Measurements from ENCODE around the gene TNS1. TPM values are rescaled to one million over a fixed set of nuclear protein-coding genes. Genes with fewer than 3 reads are reported as not detected.

Gene TNS1
- polyA plus RNA-seq, 3 donors: 0.26 to 1.6 (median 1.5) TPM

DNA sequence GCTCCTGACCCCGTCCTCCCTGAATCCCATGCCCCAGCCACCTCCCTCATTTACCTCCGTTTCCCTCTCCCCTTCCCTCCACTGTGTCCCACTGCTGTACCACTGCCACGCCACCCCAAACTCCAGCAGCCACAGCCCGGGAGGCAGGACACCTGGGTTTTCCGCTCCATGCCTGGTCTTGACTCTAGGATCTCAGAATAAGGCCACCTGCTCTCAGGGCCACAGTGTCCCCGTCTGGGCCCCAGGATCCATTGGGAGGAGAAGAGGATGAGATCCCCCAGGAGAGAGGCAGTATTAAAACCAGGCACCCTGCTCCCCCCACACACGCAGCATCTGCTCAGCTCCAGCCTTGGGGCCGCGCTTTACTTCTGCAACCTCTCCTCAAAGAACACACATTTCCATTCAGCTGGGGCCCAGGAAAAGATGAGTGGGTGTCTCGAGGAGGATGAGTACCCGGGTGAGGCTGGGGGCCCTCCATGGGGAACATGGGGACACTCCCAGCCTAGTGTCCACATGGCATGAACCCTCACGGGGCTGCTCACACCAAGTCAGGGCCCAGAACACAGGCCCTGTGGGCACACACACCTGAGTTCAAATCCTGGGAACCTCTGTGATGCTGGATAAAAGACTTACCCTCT lies 32.8 kb upstream of the TNS1 start:
- intact Hi-C loops (cut with micrococcal nuclease): no loop called here
- DNase-seq: no peak

More for the DNA sequence above, 32.8 kb upstream of the TNS1 start:
- peak overlapping the region in 4 of 7 donors; percentile 56 to 96 (median 88) for H3K27ac Mint-ChIP-seq
- Histone ChIP-seq H3K79me2 (ENCODE audit: insufficient read depth, low read length) (peaks cover 30% of the 10 kb centered on the region), H2AFZ (ENCODE audit: insufficient read depth, low read depth, low read length, poor library complexity, severe bottlenecking) (peak overlapping the region; percentile 83), H3K27me3 (ENCODE audit: control insufficient read depth in 2 of 2, insufficient read depth in 2 of 2, low read length in 2 of 2) (no peaks in the 10 kb centered on the region), H3K36me3 (replicated peaks in 1 of 2; ENCODE audit: control insufficient read depth in 1 of 2, insufficient read depth in 2 of 2, low read length in 2 of 2) (no peaks in the 10 kb centered on the region), H3K4me1 (ENCODE audit: control insufficient read depth in 1 of 2, insufficient read depth in 2 of 2, low read length in 2 of 2) (peaks cover 42 to 51% of the 10 kb centered on the region in 2 donors), H3K27ac (ENCODE audit: low read depth in 1 of 2, low read length in 2 of 2) (peak overlapping the region; percentile 16 to 89), H3K4me3 (replicated peaks in 1 of 3; ENCODE audit: low read depth in 2 of 3, low read length in 3 of 3) (peak overlapping the region; percentile 42 to 75 (median 62)), H3K9ac (ENCODE audit: insufficient read depth, low read length, poor library complexity, severe bottlenecking) (peak overlapping the region; percentile 81), H3K4me2 (replicated peaks; ENCODE audit: extremely low read depth, low read length, poor library complexity, severe bottlenecking) (peak overlapping the region; percentile 86), H3K9me3 (replicated peaks in 1 of 2; ENCODE audit: control insufficient read depth in 1 of 2, insufficient read depth in 1 of 2, low read length in 2 of 2) (no peaks in the 10 kb centered on the region), H4K20me1 (ENCODE audit: insufficient read depth, low read length) (no peaks in the 10 kb centered on the region)
- H3K4me3 Mint-ChIP-seq: peak overlapping the region; percentile 63 to 84
- H3K36me3 Mint-ChIP-seq: peaks cover 0 to 7% of the 10 kb centered on the region in 2 donors
- no peak for TF ChIP-seq CTCF (IDR thresholded peaks at IDR 0.05)
- peaks cover 57% of the 10 kb centered on the region for H3K4me1 Mint-ChIP-seq
- H3K9me3 Mint-ChIP-seq: no peaks in the 10 kb centered on the region
- 78% methylated on average over 4 of the region's 12 CpGs for WGBS (ENCODE audit: insufficient coverage)
- peaks cover 0 to 6% (median 0%) of the 10 kb centered on the region in 3 donors for H3K27me3 Mint-ChIP-seq (ENCODE audit: low read depth in 3 of 3)

Data from CD14-positive monocyte (primary cell).